Activated effector memory CD4-positive, alpha-beta T cell treated with Interleukin-2 at 50 U/mL for 16 hours (primary cell): ENCODE results near the gene CAMK2D.
A peak's percentile ranks its signal among the peaks of the same experiment; 100 is the strongest.

Experiments
- DNase-seq: peaks from one replicate; pipeline ENCODE4 v3.0.0-alpha.2; 2020

Gene CAMK2D

GRCh38 chr4:113556382-113557134, 205.0 kb downstream of the CAMK2D start:
- DNase-seq, result no peak

GRCh38 chr4:113555868-113556267, 205.7 kb downstream of the CAMK2D start:
- DNase-seq, result no peak

GRCh38 chr4:113553082-113553481, 208.5 kb downstream of the CAMK2D start:
- DNase-seq, result no peak

- DNase-seq, result no peak
Observed at GRCh38 chr4:113550510-113550909, 211.0 kb downstream of the CAMK2D start.

- DNase-seq, result no peak
Observed at GRCh38 chr4:113548303-113548702, 213.2 kb downstream of the CAMK2D start.

GRCh38 chr4:113547487-113548042, 214.0 kb downstream of the CAMK2D start:
- peak; percentile 81 for DNase-seq

GRCh38 chr4:113541933-113542332, 219.6 kb downstream of the CAMK2D start:
- DNase-seq, result no peak

- DNase-seq, result no peak
Observed at GRCh38 chr4:113540859-113541258, 220.7 kb downstream of the CAMK2D start.

- no peak for DNase-seq
Observed at GRCh38 chr4:113539408-113539807, 222.1 kb downstream of the CAMK2D start.

- no peak for DNase-seq
Observed at GRCh38 chr4:113537628-113538027, 223.9 kb downstream of the CAMK2D start.

- no peak for DNase-seq
Observed at GRCh38 chr4:113537203-113537602, 224.3 kb downstream of the CAMK2D start.

- no peak for DNase-seq
Observed at GRCh38 chr4:113534711-113535110, 226.8 kb downstream of the CAMK2D start.

GRCh38 chr4:113531572-113531971, 230.0 kb downstream of the CAMK2D start:
- DNase-seq, result no peak

GRCh38 chr4:113528395-113528794, 233.1 kb downstream of the CAMK2D start:
- DNase-seq, result no peak

- DNase-seq, result no peak
Observed at GRCh38 chr4:113525521-113525920, 236.0 kb downstream of the CAMK2D start.

- DNase-seq, result no peak
Observed at GRCh38 chr4:113524505-113525186, 236.9 kb downstream of the CAMK2D start.

GRCh38 chr4:113524096-113524495, 237.4 kb downstream of the CAMK2D start:
- DNase-seq, result no peak

GRCh38 chr4:113522433-113522832, 239.1 kb downstream of the CAMK2D start:
- no peak for DNase-seq

GRCh38 chr4:113513382-113513781, 248.2 kb downstream of the CAMK2D start:
- DNase-seq, result no peak

GRCh38 chr4:113512880-113513279, 248.7 kb downstream of the CAMK2D start:
- no peak for DNase-seq

- no peak for DNase-seq
Observed at GRCh38 chr4:113511944-113512343, 249.6 kb downstream of the CAMK2D start.

GRCh38 chr4:113509851-113510250, 251.7 kb downstream of the CAMK2D start:
- DNase-seq, result no peak

- DNase-seq, result no peak
Observed at GRCh38 chr4:113505044-113505443, 256.5 kb downstream of the CAMK2D start.

GRCh38 chr4:113504422-113504821, 257.1 kb downstream of the CAMK2D start:
- DNase-seq, result no peak
